Kidney glomerular epithelial cell (primary cell): ENCODE data around the gene MRPS27.
A peak's percentile ranks its signal among the peaks of the same experiment; 100 is the strongest.

Experiments used
- DNase-seq: peaks from one replicate; lab custom pipeline; 2025; lab: John Stamatoyannopoulos, UW

The MRPS27 gene

GRCh38 chr5:72319976-72320752 is at the start of gene MRPS27, which contains the start of gene PTCD2:
TSS of gene MRPS27 (minus strand) at chr5:72320240. CDS start at chr5:72320221, 19 bp downstream.
TSS of gene PTCD2 (plus strand) at chr5:72320373. CDS start at chr5:72320383, 10 bp downstream.
- peak; percentile 94 for DNase-seq

GRCh38 chr5:72369711-72370110 is 49.7 kb upstream of the MRPS27 start:
- DNase-seq: no peak

GRCh38 chr5:72369301-72369700 is 49.3 kb upstream of the MRPS27 start:
- DNase-seq: peak; percentile 10

GRCh38 chr5:72368271-72368670 is 48.2 kb upstream of the MRPS27 start:
- no peak for DNase-seq

- peak; percentile 89 for DNase-seq
Observed at GRCh38 chr5:72366324-72366976, 46.4 kb upstream of the MRPS27 start.

- no peak for DNase-seq
Observed at GRCh38 chr5:72364951-72365350, 44.9 kb upstream of the MRPS27 start.

GRCh38 chr5:72364171-72364570 is 44.1 kb upstream of the MRPS27 start:
- DNase-seq: no peak

GRCh38 chr5:72363166-72363802 is 43.2 kb upstream of the MRPS27 start:
- DNase-seq: peak; percentile 75

GRCh38 chr5:72359886-72360285 is 39.8 kb upstream of the MRPS27 start:
- DNase-seq: no peak

GRCh38 chr5:72358925-72359324 is 38.9 kb upstream of the MRPS27 start:
- DNase-seq: no peak

- no peak for DNase-seq
Observed at GRCh38 chr5:72356361-72356760, 36.3 kb upstream of the MRPS27 start.

- peak; percentile 37 for DNase-seq
Observed at GRCh38 chr5:72355706-72356299, 35.8 kb upstream of the MRPS27 start.

GRCh38 chr5:72353046-72353445 is 33.0 kb upstream of the MRPS27 start:
- DNase-seq: no peak

GRCh38 chr5:72352616-72353015 is 32.6 kb upstream of the MRPS27 start:
- DNase-seq: no peak

- DNase-seq: no peak
Observed at GRCh38 chr5:72351376-72351775, 31.3 kb upstream of the MRPS27 start.

GRCh38 chr5:72347801-72348308 is 27.8 kb upstream of the MRPS27 start:
- DNase-seq: peak; percentile 6

- DNase-seq: no peak
Observed at GRCh38 chr5:72346398-72346797, 26.4 kb upstream of the MRPS27 start.

GRCh38 chr5:72338689-72339209 is 18.7 kb upstream of the MRPS27 start:
- DNase-seq: no peak

GRCh38 chr5:72337159-72337558 is 17.1 kb upstream of the MRPS27 start:
- DNase-seq: no peak

GRCh38 chr5:72330712-72331111 is 10.7 kb upstream of the MRPS27 start:
- DNase-seq: no peak

GRCh38 chr5:72328172-72328571 is 8.1 kb upstream of the MRPS27 start:
- DNase-seq: peak; percentile 65

- DNase-seq: no peak
Observed at GRCh38 chr5:72326306-72326649, 6.2 kb upstream of the MRPS27 start.
